HFFc6 (cell line): ENCODE measurements around the gene WDR5. TPM values are rescaled to one million over a fixed set of nuclear protein-coding genes. Genes with fewer than 3 reads are reported as not detected.

Source experiments
- DNase-seq: peaks from one replicate; pipeline ENCODE4 v3.0.0-alpha.2; 2018
- H3K27ac Mint-ChIP-seq: 2 replicates; pipeline ENCODE4 v1.8.0; 2020; ENCODE audit warnings: mild to moderate bottlenecking, mixed read lengths
- H3K27me3 Mint-ChIP-seq: 2 replicates; pipeline ENCODE4 v1.8.0; 2021; ENCODE audit warnings: mild to moderate bottlenecking, moderate library complexity, mixed read lengths; ENCODE audit not compliant: insufficient read depth
- H3K36me3 Mint-ChIP-seq: 2 replicates; pipeline ENCODE4 v1.8.0; 2021; ENCODE audit warnings: low read depth, mixed read lengths
- H3K4me1 Mint-ChIP-seq: 2 replicates; pipeline ENCODE4 v1.8.0; 2020; ENCODE audit warnings: low read depth, mixed read lengths
- H3K4me3 Mint-ChIP-seq: 2 replicates; pipeline ENCODE4 v1.8.0; 2020; ENCODE audit warnings: mild to moderate bottlenecking, moderate library complexity, mixed read lengths
- H3K9me3 Mint-ChIP-seq: 2 replicates; pipeline ENCODE4 v1.8.0; 2020; ENCODE audit warnings: mild to moderate bottlenecking, mixed read lengths
- total RNA-seq, 6 experiments: library from RNA; stranded (reverse); fragmentation: NEBNext Ultra II Directional; extraction: Animal tissue kit (Norgen Biotek cat#: 25700); gene quantifications; 2 replicates in 1 of 6; 3 replicates in 5 of 6; pipeline ENCODE4 v1.2.3, GENCODE V29; 2021
- TF ChIP-seq, protein P1 (sequence below): fragments of 200-600 bp; sonication (generic); IDR thresholded peaks from 2 replicates; pipeline ENCODE4 v1.5.0; 2021; ENCODE audit warnings: antibody characterized with exemption, mild to moderate bottlenecking

The WDR5 gene
- total RNA-seq, 6 experiments from 2014 or later = 24.6 to 31.1 (median 26.8) TPM

DNA sequence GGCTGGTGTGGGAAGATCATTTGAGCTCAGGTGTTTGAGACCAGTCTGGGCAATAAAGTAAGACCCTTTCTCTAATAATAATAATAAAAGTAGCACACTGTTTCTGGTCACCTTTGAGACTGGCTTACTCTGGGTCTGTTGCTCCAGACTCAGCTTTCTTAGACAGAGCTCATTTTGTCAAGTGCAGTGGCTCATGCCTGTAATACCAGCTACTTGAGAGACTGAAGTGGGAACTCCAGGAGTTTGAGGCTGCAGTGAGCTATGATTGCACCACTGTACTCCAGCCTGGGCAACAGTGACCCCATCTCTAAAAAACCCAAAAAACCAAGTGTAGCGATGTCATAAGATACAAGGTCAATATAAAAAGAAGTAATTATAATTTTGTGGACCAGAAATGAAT is 64.8 kb downstream of the WDR5 start:
- no peak overlapping the region for H3K4me3 Mint-ChIP-seq
- H3K36me3 Mint-ChIP-seq = no peaks in the 10 kb centered on the region; the same call in 1 of the 2 replicates
- H3K27ac Mint-ChIP-seq = no peak overlapping the region
- peaks cover 9% of the 10 kb centered on the region for H3K4me1 Mint-ChIP-seq
- no peaks in the 10 kb centered on the region for H3K9me3 Mint-ChIP-seq
- H3K27me3 Mint-ChIP-seq = peaks cover 39% of the 10 kb centered on the region
- no peak for DNase-seq
- TF ChIP-seq, protein P1, sequence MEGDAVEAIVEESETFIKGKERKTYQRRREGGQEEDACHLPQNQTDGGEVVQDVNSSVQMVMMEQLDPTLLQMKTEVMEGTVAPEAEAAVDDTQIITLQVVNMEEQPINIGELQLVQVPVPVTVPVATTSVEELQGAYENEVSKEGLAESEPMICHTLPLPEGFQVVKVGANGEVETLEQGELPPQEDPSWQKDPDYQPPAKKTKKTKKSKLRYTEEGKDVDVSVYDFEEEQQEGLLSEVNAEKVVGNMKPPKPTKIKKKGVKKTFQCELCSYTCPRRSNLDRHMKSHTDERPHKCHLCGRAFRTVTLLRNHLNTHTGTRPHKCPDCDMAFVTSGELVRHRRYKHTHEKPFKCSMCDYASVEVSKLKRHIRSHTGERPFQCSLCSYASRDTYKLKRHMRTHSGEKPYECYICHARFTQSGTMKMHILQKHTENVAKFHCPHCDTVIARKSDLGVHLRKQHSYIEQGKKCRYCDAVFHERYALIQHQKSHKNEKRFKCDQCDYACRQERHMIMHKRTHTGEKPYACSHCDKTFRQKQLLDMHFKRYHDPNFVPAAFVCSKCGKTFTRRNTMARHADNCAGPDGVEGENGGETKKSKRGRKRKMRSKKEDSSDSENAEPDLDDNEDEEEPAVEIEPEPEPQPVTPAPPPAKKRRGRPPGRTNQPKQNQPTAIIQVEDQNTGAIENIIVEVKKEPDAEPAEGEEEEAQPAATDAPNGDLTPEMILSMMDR = no peak

DNA sequence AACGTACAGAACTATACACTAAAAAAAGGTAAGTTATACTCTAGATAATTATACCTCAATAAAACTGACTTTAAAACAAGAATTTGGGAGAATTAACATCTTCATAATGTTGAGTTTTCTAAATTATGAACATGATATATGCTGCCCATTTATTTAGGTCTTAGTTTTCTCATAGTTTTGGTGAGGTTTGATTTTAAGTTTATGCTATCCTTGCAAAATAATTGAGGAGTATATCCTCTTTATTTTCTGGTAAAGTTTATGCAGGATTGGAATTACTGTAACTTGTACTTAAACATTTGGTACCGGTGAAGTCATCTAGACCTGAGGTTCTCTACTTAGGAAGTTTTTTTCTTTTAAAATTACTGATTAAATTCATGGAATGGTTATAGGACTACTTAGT is 67.3 kb downstream of the WDR5 start:
- Mint-ChIP-seq H3K27me3 (peaks cover 35% of the 10 kb centered on the region), H3K4me3 (no peak overlapping the region), H3K27ac (no peak overlapping the region), H3K4me1 (peaks cover 14% of the 10 kb centered on the region), H3K36me3 (no peaks in the 10 kb centered on the region; the same call in 1 of the 2 replicates), H3K9me3 (no peaks in the 10 kb centered on the region)
- no peak for DNase-seq
- TF ChIP-seq, protein P1 = no peak

DNA sequence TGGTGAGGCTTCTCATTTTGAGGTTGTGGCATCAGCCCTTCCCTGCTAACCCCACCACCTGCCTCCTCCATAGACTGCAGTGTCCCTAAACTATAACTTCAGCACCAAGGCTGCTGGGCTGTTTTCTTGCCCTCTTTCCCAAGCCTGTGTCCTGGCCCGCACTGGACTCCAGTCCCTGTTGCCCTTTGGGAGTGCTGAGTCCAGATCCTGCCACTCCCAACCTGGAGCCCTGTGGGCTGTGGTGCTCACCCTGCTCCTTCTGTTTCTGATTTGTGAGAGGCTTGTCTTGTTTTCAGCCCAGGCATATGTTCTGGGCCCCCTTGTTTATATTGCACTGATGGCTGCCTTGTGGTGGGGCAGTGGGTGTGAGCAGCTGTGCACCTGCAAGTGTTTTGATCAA is 68.2 kb downstream of the WDR5 start:
- H3K27ac Mint-ChIP-seq = no peak overlapping the region
- peaks cover 14% of the 10 kb centered on the region for H3K4me1 Mint-ChIP-seq
- no peaks in the 10 kb centered on the region for H3K9me3 Mint-ChIP-seq
- TF ChIP-seq, protein P1 = no peak
- H3K27me3 Mint-ChIP-seq = peaks cover 35% of the 10 kb centered on the region
- DNase-seq = no peak
- no peak overlapping the region for H3K4me3 Mint-ChIP-seq
- H3K36me3 Mint-ChIP-seq = no peaks in the 10 kb centered on the region; the same call in 1 of the 2 replicates

DNA sequence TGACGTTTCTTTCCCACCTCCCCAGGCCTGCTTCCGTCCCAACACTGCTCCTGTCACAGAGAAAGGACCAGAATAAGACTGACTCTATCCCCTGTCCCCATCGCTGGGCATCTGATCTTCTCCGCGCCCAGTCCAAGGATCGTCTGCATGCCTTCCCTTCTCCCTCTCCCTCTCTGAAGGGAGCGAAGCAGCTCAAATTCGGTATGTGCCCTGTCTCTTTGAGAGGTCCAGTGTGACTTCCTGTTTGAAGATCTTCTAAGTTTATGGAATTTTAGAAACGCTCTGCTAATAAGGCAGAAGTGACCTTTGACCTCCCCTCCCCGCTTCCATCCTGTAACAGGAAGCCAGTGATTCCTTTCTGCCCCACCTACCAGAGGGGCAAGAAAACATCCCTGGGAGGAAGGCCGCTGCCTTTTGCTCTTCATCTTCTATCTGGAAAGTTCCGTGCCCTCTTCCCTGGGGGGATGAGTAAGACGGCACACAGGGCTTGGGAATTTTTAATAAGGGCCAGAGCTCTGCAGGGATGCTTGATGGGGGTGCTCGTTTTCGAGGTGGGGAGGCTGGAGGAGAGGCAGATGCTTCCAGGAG is 69.2 kb downstream of the WDR5 start:
- Mint-ChIP-seq H3K9me3 (no peaks in the 10 kb centered on the region), H3K36me3 (no peaks in the 10 kb centered on the region; the same call in 1 of the 2 replicates), H3K27me3 (peaks cover 37% of the 10 kb centered on the region), H3K27ac (no peak overlapping the region), H3K4me3 (no peak overlapping the region), H3K4me1 (peaks cover 14% of the 10 kb centered on the region)
- no peak for DNase-seq
- TF ChIP-seq, protein P1 = no peak

DNA sequence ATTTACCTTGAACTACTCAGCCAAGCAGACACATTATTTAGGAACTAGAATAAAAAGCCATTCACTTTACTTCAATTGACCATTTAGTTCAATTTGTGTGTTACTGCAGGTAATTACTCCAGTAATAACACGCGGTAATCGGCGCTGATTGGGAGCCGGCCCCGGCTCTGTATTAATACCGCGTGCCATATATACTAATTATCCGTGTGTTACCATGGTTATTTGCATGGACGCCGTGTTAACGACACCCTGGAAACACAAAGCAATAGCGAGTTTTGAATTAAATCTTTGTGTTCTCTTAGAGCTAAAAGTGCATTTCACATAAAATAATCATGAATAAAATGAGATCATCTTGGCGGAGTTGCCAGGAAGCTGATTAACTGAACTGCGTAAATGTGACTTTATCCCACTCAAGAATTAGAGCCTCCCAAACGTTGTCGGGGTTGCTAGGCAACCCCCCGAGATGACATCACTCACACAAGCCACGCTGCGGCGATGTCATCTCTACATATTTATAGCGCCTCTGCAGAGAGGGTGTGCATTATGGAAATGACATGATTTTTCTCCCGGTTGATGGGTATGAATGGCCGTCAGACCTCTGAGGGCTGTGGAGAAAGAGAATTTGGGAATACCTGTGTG is 69.9 kb downstream of the WDR5 start:
- no peaks in the 10 kb centered on the region; the same call in 1 of the 2 replicates for H3K36me3 Mint-ChIP-seq
- no peaks in the 10 kb centered on the region for H3K9me3 Mint-ChIP-seq
- peaks cover 38% of the 10 kb centered on the region for H3K27me3 Mint-ChIP-seq
- H3K4me3 Mint-ChIP-seq = no peak overlapping the region
- TF ChIP-seq, protein P1 = no peak
- H3K4me1 Mint-ChIP-seq = peaks cover 14% of the 10 kb centered on the region
- no peak overlapping the region for H3K27ac Mint-ChIP-seq
- peak; percentile 15 for DNase-seq
